HG02943 (cell line): ENCODE results near the gene SF3B5.
"Not testable (repeated sequence)": the region's sequence is repeated elsewhere in the genome, so short reads cannot be mapped to it uniquely, and the experiment has no call there.

Source experiments
- ATAC-seq: cut with Tn5 transposase; IDR thresholded peaks from one replicate; pipeline ENCODE4 v1.9.1; 2021; ENCODE audit warnings: mild to moderate bottlenecking, low read depth, moderate library complexity; ENCODE audit not compliant: unreplicated experiment

SF3B5 gene

GRCh38 chr6:144106206-144106605 is 10.8 kb upstream of the SF3B5 start:
- no peak for ATAC-seq

- peak; percentile 75 for ATAC-seq
Measured at GRCh38 chr6:144104898-144105487, 9.6 kb upstream of the SF3B5 start.

- no peak for ATAC-seq
Measured at GRCh38 chr6:144104488-144104887, 9.1 kb upstream of the SF3B5 start.

GRCh38 chr6:144103026-144103563 is 7.7 kb upstream of the SF3B5 start:
- no peak for ATAC-seq

- ATAC-seq, result no peak
Measured at GRCh38 chr6:144098993-144099392, 3.6 kb upstream of the SF3B5 start.

- peak; percentile 5 for ATAC-seq
Measured at GRCh38 chr6:144094731-144095133, 641 bp downstream of the SF3B5 start.

- no peak for ATAC-seq
Measured at GRCh38 chr6:144093658-144094057, 1.7 kb downstream of the SF3B5 start.

GRCh38 chr6:144093236-144093635 is 2.1 kb downstream of the SF3B5 start:
- ATAC-seq, result no peak

- ATAC-seq, result no peak
Measured at GRCh38 chr6:144090384-144090783, 5.0 kb downstream of the SF3B5 start.

GRCh38 chr6:144087789-144088426 is 7.5 kb downstream of the SF3B5 start:
- no peak for ATAC-seq

GRCh38 chr6:144086959-144087358 is 8.4 kb downstream of the SF3B5 start:
- no peak for ATAC-seq

- ATAC-seq, result no peak
Measured at GRCh38 chr6:144083172-144083571, 12.2 kb downstream of the SF3B5 start.

GRCh38 chr6:144082412-144082811 is 13.0 kb downstream of the SF3B5 start:
- not testable (repeated sequence) for ATAC-seq

- no peak for ATAC-seq
Measured at GRCh38 chr6:144077871-144078270, 17.5 kb downstream of the SF3B5 start.

GRCh38 chr6:144075875-144076274 is 19.5 kb downstream of the SF3B5 start:
- no peak for ATAC-seq

GRCh38 chr6:144075187-144075586 is 20.2 kb downstream of the SF3B5 start:
- no peak for ATAC-seq

- no peak for ATAC-seq
Measured at GRCh38 chr6:144073024-144073423, 22.3 kb downstream of the SF3B5 start.

GRCh38 chr6:144069506-144069905 is 25.9 kb downstream of the SF3B5 start:
- ATAC-seq, result no peak

GRCh38 chr6:144068794-144069193 is 26.6 kb downstream of the SF3B5 start:
- ATAC-seq, result no peak

- peak; percentile 37 for ATAC-seq
Measured at GRCh38 chr6:144066741-144067484, 28.5 kb downstream of the SF3B5 start.

- ATAC-seq, result no peak
Measured at GRCh38 chr6:144066255-144066654, 29.1 kb downstream of the SF3B5 start.
